HG02885 (cell line): ENCODE results near the gene FADS3.

Experiments used
- ATAC-seq: cut with Tn5 transposase; IDR thresholded peaks from one replicate; pipeline ENCODE4 v1.9.1; 2021; ENCODE audit warnings: mild to moderate bottlenecking; ENCODE audit not compliant: unreplicated experiment, poor library complexity

Gene FADS3

GRCh38 chr11:61891331-61892084, at the start of gene FADS3:
Gene FADS3, minus strand, starts transcription at chr11:61891545. Its CDS starts 164 bp downstream, at chr11:61891381.
- ATAC-seq: peak; percentile 71

GRCh38 chr11:61940466-61940865, 49.1 kb upstream of the FADS3 start:
- ATAC-seq: no peak

DNA sequence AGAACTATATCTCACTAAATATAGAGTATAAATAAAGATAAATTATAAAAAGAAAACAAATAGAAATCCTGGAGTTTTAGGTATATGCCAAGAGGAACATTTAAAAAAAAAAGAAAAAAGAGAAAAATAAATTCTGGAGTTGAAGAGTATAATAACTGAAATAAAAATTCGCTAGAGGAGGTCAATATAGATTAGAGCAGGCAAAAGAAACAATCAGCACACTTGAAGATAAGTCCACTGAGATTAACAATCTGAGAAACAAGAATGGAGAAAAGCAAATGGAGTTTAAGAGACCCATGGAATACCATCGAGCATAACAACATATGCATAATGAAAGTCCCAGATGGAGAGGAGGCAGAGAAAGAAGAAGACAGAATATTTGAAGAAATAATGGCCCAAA, 44.5 kb upstream of the FADS3 start:
- no peak for ATAC-seq

- no peak for ATAC-seq
These were observed 39.6 kb upstream of the FADS3 start for GRCh38 chr11:61930933-61931332.

DNA sequence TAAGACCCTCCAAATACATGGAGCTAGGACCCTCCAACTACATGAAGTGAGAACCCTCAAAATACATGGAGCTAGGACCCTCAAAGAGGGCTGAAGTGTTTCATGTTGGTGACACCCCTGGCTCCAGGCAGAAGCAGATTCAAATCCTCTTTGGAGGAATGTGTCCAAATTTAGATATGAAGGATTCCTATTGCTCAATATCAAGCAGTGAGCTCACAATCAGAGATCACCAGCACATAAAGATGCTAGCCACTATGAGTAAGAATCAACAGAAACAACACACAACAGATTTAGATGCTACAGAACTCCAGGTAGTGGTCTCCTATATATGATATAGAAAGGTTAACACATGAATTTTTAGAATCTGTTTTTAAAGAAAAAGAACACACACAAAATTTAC, 37.3 kb upstream of the FADS3 start:
- ATAC-seq: no peak

DNA sequence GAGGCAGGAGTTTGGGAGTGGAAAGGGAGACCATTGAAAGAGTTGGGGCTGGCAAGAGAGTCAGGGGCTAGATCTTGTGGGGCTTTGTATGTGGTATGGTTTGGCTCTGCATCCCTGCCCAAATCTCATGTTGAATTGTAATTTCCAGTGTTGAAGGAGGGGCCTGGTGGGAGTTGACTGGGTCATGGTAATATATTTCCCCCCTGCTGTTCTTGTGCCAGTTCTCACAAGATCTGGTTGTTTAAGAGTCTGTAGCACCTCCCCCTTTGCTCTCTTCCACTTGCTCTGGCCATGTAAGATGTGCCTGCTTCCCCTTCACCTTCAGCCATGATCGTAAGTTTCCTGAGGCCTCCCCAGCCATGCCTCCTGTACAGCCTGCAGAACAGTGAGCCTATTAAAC, 36.2 kb upstream of the FADS3 start:
- no peak for ATAC-seq

- no peak for ATAC-seq
These were observed 34.9 kb upstream of the FADS3 start for GRCh38 chr11:61926235-61926634.

GRCh38 chr11:61925736-61926135, 34.4 kb upstream of the FADS3 start:
- ATAC-seq: no peak

GRCh38 chr11:61924064-61924455, 32.7 kb upstream of the FADS3 start:
- ATAC-seq: no peak

DNA sequence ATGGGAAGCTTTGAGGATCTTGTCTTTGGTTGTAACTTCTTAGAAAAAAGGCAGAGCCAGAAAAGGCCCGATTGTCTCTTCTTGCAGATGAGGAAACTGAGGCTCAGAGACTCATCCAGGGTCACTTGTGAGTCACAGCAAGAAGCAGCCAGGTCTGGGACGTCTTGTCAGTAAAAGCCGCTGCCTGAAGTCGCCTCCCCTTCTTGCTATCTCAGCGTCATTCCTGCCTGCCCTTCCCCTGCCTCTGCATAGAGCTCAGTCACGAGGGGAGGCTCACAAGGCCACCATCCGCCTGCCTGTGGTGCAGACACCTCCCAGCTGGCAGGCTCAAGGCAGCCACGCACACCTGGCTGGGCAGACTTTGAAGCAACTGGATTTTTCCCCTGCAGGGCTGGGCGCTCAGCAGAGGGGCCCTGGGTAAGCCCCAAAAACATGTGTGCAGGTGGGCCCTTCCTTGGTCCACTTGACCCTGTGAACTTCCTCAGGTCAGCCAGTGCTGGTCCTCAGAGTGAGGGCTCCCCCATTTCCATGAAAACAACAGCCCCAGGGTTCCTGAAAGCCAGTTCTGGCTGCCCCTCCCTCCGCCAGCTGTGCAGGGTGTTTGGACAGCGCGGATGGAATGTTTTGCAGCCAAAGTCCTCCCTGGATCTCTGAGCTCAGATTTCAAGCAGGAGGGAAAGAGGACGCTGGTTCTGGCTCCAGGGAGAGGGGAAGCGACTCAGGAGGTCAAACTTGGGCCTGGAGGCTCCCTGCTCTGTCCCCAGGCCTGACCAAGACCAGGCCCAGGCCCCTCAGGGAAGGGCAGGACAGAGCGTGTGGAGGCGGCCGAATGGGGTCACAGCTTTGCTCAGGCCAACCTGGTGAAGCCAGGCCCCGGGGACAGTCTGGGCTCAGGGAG, 32.1 kb upstream of the FADS3 start:
- no peak for ATAC-seq

GRCh38 chr11:61922539-61922938, 31.2 kb upstream of the FADS3 start:
- ATAC-seq: no peak

- ATAC-seq: no peak
These were observed 30.1 kb upstream of the FADS3 start for GRCh38 chr11:61921446-61921845.

- no peak for ATAC-seq
These were observed 28.6 kb upstream of the FADS3 start for GRCh38 chr11:61919705-61920631.

GRCh38 chr11:61918938-61919704, 27.8 kb upstream of the FADS3 start:
- no peak for ATAC-seq

DNA sequence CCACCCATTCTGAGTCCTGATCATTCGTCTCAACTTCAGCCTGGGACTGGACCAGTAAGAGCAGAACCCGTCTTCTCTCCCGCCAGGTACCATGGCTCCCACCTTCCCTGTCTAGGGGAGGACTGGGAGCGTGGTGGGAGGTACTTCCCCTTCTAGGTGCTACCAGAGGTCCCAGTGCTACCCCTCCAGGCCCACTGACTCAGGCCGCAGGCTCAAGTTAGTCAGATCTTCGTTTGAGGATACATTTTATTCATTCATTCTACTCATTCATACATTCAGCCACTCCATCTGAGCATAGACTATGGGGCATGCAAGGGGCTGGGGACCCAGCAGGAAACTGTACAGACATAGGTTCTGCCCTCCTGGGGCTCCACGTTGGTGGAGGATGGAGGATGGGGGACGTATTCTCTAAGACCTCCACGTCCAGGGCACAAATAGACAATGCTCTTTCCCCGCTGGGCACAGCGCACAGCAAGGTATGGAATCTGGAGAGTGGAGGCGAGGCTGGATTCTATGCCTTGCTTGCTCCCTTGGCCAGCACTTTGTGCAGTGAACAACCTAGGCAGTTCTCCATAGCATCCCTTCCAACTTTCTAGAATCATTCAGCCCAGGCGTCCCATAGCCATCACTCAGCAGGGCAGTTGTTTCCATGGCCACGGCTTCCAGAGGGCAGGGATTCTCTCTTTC, 27.0 kb upstream of the FADS3 start:
- no peak for ATAC-seq

GRCh38 chr11:61917334-61918109, 26.2 kb upstream of the FADS3 start, which contains the start of gene RAB3IL1:
Gene RAB3IL1, minus strand, starts transcription at chr11:61917566. Its CDS starts 199 bp downstream, at chr11:61917367.
- ATAC-seq: no peak

DNA sequence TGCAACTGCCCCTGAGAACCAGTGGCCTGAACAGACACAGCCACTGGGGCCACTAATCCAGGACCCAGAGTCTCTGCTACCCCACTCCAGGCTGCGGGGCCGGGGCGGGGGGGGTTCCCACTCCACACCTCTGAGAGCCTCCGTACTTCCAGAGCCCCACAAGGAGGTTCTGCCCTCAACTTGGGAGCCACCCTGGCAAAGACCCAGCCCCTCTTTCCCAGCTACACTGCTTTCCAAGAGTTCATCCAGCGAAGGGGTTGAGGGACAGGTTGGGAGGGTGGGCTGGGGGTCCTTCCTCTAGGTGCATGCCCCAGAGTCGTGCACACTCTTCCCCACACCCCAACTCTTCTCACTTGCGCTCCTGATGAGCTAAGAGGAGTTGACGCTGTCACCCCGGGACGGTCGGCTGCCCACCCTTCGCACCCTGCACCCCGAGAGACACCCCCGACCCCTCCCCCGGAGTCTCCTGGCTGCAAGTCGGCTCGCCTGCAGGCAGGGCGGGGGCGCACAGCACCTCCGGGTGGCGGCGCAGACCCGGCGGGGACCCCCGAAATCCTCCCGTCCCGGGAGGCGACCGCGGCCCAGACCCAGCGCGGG, 25.5 kb upstream of the FADS3 start:
- no peak for ATAC-seq
